ENCODE data around the gene TBC1D17. TPM values are rescaled to one million over a fixed set of nuclear protein-coding genes. Genes with fewer than 3 reads are reported as not detected.
"Not testable (repeated sequence)": the region's sequence is repeated elsewhere in the genome, so short reads cannot be mapped to it uniquely, and the experiment has no call there.

TBC1D17 gene
- total RNA-seq, 1 donor from 2014 or later = 46.0 TPM

- ATAC-seq (ENCODE audit: poor library complexity) (no peak), DNase-seq (no peak)
- intact Hi-C loops (cut with DNase I) = no loop called here
Observed at GRCh38 chr19:49907745-49908446, 30.4 kb downstream of the TBC1D17 start.

DNA sequence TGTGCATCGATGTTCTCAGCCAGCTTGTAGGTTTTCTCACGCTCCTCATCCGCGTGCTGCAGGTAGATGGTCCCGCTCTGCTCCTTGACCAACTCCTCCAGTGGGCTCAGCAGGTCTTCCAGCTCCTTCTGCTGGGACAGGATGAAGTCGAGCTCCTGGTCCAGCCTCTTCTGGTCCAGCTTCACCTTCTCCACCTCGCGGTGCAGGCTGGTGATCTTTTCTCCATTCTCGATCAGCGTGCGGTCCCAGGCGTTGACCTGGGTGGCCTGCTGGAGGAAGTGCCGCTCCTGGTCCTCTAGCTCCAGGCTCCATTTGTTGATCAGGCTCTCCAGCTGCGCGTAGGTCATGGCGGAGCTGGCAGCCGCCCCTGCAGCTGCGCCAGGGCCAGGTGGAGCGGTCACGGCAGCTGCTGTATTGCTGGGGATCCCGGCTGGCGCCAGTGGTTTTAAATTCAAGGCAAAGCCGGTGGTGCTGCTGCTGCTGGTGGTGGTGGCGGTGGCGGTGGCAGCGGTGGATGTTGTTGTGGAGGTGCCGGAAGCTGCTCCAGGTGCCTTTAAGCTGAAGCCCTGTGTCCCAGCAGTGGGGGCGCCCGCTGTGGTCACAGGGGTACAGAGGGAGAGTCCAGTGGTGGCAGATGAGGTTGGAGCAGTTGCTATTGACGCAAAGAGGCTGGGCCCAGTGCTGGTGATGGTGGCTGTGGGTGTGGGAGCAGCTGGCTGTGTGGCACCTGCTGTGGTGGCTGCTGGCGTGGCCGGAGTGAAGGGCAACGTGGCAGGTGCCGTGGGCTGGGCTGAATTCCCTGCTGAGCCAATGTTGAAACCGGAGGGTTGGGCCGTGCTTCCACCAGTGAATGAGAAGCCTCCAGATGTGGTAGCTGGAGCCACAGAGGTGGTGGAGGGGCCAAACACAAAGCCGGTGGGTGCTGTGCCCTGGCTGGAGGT is 31.2 kb downstream of the TBC1D17 start:
- ATAC-seq (ENCODE audit: poor library complexity) = no peak
- intact Hi-C loops (cut with DNase I) = no loop called here
- no peak for DNase-seq

- no peak for DNase-seq
- intact Hi-C loops (cut with DNase I) = no loop called here
- ATAC-seq (ENCODE audit: poor library complexity) = no peak
Observed at GRCh38 chr19:49910179-49910578, 32.7 kb downstream of the TBC1D17 start.

GRCh38 chr19:49911381-49912145 is 34.1 kb downstream of the TBC1D17 start:
- intact Hi-C loops (cut with DNase I) = no loop called here
- peak; percentile 23 for ATAC-seq (ENCODE audit: poor library complexity)
- no peak for DNase-seq

GRCh38 chr19:49912965-49913685 is 35.6 kb downstream of the TBC1D17 start:
- intact Hi-C loops (cut with DNase I) = no loop called here
- no peak for ATAC-seq (ENCODE audit: poor library complexity)
- DNase-seq = no peak

GRCh38 chr19:49913720-49914119 is 36.2 kb downstream of the TBC1D17 start:
- intact Hi-C loops (cut with DNase I) = no loop called here
- ATAC-seq (ENCODE audit: poor library complexity) = no peak
- DNase-seq = no peak

DNA sequence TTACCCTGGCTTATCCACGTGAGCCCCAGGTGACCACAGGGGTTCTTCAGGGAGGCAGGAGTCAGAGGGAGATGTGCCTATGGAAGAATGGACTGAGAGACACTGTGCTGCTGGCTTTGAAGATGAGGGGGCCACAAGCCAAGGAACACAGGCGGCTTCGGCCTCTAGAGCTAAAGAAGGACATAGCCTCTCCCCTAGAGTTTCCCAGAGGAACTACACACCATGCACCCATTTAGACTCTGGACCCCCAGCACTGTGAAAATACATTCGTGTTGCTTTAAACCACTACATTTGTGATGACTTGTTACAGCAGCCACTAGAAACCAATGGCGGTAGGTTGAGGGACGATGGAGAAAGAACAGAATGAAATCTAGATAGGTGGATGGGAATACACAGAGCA is 37.8 kb downstream of the TBC1D17 start:
- ATAC-seq (ENCODE audit: poor library complexity) = no peak
- intact Hi-C loops (cut with DNase I) = no loop called here
- no peak for DNase-seq

GRCh38 chr19:49916839-49917733 is 39.6 kb downstream of the TBC1D17 start:
- intact Hi-C loops (cut with DNase I) = no loop called here
- ATAC-seq (ENCODE audit: poor library complexity) = no peak
- DNase-seq = no peak

DNA sequence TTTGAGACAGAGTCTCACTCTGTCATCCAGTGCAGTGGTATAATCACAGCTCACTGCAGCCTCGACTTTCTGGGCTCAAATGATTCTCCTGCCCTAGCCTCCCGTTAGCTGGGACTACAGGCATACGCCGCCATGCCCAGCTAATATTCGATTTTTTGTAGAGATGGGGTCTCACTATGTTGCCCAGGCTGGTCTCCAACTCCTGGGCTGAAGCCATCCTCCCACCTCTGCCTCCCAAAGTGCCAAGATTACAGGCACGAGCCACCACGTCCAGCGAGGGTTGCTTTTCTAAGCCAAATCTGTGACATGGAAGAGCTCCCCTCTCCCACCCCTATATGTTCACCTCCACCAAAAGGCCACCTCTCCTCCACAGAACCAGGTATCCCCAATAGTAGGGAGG is 40.6 kb downstream of the TBC1D17 start:
- ATAC-seq (ENCODE audit: poor library complexity) (no peak), DNase-seq (no peak)
- intact Hi-C loops (cut with DNase I) = no loop called here

DNA sequence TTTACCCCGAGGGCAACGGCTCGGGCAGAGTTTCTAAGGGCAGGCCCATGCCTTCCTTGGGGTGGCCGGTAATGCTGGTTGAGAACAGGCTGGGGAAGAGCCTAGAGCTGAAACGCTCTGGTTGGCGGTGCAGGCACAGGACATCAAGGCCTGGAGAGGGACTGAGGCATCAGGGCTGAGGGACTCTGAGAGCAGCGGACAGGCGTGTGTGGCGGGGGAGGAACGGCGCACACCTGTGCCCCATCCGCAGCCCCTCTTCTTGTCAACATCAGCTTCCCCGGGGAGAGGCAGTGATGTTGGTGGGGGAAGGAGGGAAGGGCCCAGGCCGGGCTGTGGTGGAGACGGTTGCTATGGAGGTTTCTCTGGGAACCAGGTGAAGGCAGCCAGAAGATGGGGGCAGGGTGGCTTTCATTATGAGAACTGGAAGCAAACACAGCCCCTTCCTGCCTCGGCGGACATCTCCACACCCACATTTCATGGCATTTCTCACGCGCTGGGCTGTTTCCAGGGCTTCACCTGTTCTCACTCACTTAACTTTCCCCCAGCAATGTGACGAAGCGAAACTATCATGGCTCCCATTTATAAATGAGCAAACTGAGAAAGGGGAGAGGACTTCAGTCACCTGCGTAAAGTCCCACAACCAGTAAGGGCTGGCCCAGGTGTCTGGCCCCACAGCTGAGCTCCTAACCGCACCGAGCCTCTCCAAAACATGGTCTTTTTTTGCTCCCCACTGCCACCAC is 43.3 kb downstream of the TBC1D17 start:
- intact Hi-C loops (cut with DNase I) = no loop called here
- DNase-seq (peak; percentile 22), ATAC-seq (ENCODE audit: poor library complexity) (no peak)

- ATAC-seq (ENCODE audit: poor library complexity) (no peak), DNase-seq (no peak)
- intact Hi-C loops (cut with DNase I) = no loop called here
Observed at GRCh38 chr19:49921871-49922795, 44.6 kb downstream of the TBC1D17 start.

DNA sequence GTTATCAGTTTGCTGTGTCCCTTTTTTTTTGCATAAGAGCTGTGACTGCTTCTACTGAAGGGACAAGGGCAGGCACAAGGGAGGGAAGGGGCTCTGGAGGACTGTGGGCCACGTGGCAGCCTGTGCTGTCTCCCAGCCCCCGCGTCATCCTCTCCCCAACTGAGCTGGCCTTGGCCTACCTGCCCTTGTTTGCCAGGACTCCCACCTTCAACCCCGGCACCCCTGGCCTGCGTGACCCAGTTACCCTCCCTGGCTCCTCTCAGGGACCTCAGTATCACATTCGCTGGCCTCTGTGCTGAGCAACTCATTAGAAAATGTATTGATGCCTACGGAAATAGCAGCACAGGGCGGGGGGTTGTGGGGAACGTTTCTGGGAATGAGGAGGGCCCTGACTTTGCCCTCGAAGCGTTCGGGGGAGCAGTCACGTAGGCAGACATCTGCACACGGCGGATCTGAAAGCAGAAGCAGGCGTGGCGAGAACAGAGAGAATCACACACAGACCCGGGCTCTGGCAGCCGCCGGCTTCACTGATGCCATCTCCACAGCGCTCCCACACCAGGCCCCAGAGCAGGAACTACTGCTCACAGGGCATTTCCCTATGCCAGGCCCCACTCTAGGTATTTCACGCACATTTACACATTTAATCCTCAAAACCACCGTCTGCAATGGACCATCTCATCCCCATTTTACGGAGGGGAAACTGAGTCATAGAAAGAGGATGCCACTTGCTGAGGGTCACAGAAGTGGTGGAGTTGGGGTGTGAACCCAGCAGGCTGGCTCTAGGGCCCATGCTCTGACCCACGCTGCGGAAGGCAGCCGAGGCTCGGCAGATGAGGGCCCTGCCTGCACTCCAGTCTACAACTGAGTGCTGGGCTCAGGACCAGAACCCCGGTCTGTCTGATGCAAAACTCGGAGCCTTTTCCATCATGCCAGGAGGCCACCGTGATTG is 45.8 kb downstream of the TBC1D17 start:
- no peak for ATAC-seq (ENCODE audit: poor library complexity)
- no peak for DNase-seq
- intact Hi-C loops (cut with DNase I) = no loop called here

DNA sequence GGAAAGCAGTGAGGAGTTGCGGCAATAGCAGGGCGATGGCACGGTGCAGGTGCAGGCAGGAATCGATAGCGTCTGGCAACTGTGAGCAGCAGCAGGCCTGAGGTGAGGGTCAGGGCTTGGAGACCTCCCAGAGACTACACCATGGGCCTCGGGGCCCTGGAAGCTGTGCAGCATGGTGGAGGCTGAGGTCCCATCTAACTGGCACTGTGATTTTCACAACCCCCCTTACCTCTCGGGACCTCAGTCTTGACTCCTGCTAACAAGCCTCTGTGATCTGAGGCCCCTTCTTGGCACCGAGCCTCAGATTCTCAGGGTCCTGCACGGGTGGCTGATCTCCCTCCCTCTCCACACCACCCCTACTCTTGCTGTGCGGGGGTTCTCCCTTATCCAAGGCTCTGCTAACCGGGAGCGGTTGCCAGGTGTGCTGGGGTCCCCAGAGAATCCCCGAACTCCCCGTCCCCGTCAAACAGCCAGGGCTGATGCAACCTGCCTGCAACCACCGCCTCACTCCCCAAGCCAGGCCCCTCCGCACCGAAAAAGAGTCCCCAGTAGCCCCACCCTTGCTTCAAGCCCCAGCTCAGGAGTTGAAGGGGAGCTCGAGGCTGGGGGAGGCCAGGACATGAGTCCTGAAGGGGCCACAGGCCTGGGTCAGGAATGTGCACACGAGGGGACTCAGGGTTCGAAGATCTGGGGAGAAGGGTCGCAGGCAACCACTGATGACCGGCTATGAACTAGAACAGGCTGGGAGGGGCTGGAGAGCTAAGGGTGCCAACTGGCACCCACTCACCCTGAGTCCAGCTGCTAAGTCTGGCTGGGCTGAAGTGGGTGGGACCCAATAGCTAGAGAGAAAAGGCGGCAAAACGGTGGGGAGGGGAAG is 46.7 kb downstream of the TBC1D17 start:
- no peak for DNase-seq
- ATAC-seq (ENCODE audit: poor library complexity) = no peak
- intact Hi-C loops (cut with DNase I) = no loop called here

GRCh38 chr19:49924881-49925210 is 47.3 kb downstream of the TBC1D17 start:
- ATAC-seq (ENCODE audit: poor library complexity); intact Hi-C loops (cut with DNase I): not testable (repeated sequence)

More at GRCh38 chr19:49924881-49925210, 47.3 kb downstream of the TBC1D17 start:
- not testable (repeated sequence) for DNase-seq

Data from Right ventricle myocardium superior (tissue), 1 donor.